IMR-90 (cell line): ENCODE measurements around the gene BAIAP2. TPM values are rescaled to one million over a fixed set of nuclear protein-coding genes. Genes with fewer than 3 reads are reported as not detected.

Source experiments
- ATAC-seq: fragments of 200-7000 bp; cut with Tn5 transposase; 2 replicates; pipeline ENCODE4 v1.9.1; 2020; ENCODE audit warnings: low read depth, mild to moderate bottlenecking, moderate library complexity
- BruUV-seq: library from RNA; stranded (reverse); fragments of 400-500 nt; replicated peaks from 2 replicates; lab custom pipeline; 2021; lab: Mats Ljungman, UMichigan
- CTCF ChIA-PET: fragments of 300-600 bp; formaldehyde crosslinking; extraction: SDS; loops from one replicate; lab custom pipeline; 2021; ENCODE audit warnings: antibody characterized with exemption; lab: Yijun Ruan, JAX
- POLR2A ChIA-PET: fragments of 300-600 bp; sonication (Branson Sonifier 250); formaldehyde crosslinking; loops from one replicate; lab custom pipeline; 2022; ENCODE audit warnings: antibody characterized with exemption; ENCODE audit not compliant: unreplicated experiment; lab: Charles Lee
- DNase-seq: peaks from one replicate; pipeline ENCODE4 v3.0.0; 2013
- H2AFZ ChIP-seq: replicated peaks from 2 replicates; pipeline ENCODE3; 2013; ENCODE audit warnings: low read length, mild to moderate bottlenecking; ENCODE audit not compliant: poor library complexity
- H2AK5ac ChIP-seq: 2 replicates; pipeline ENCODE4 v1.6.1; 2013; ENCODE audit warnings: low read depth, low read length, inconsistent platforms
- H2AK9ac ChIP-seq: replicated peaks from 2 replicates; pipeline ENCODE3; 2013; ENCODE audit warnings: mild to moderate bottlenecking, low read depth, low read length, moderate library complexity; ENCODE audit not compliant: poor library complexity
- H2BK120ac ChIP-seq: 2 replicates; pipeline ENCODE4 v1.6.1; 2013; ENCODE audit warnings: low read depth, low read length, inconsistent platforms
- H2BK15ac ChIP-seq: 3 replicates; pipeline ENCODE4 v1.6.1; 2013; ENCODE audit warnings: low read depth, low read length, inconsistent platforms
- H2BK20ac ChIP-seq: 2 replicates; pipeline ENCODE4 v1.6.1; 2013; ENCODE audit warnings: low read depth, mild to moderate bottlenecking, inconsistent platforms, low read length, moderate library complexity
- H2BK5ac ChIP-seq: 2 replicates; pipeline ENCODE4 v1.6.1; 2013; ENCODE audit warnings: mild to moderate bottlenecking, low read depth, low read length, inconsistent platforms; ENCODE audit not compliant: poor library complexity, severe bottlenecking
- H3K14ac ChIP-seq: replicated peaks from 2 replicates; pipeline ENCODE4 v1.6.1; 2013; ENCODE audit warnings: low read depth, low read length, inconsistent platforms
- H3K18ac ChIP-seq: 2 replicates; pipeline ENCODE4 v1.6.1; 2013; ENCODE audit warnings: low read depth, low read length, control low read depth
- H3K23ac ChIP-seq: 2 replicates; pipeline ENCODE4 v1.6.1; 2013; ENCODE audit warnings: low read depth, low read length, inconsistent platforms
- H3K27ac ChIP-seq: 2 replicates; pipeline ENCODE4 v1.5.1; 2013; ENCODE audit warnings: mild to moderate bottlenecking, control low read depth, low read length; ENCODE audit not compliant: insufficient read depth
- H3K27me3 ChIP-seq: 2 replicates; pipeline ENCODE4 v1.6.1; 2013; ENCODE audit warnings: low read length; ENCODE audit not compliant: control insufficient read depth, insufficient read depth
- H3K36me3 ChIP-seq: 2 replicates; pipeline ENCODE4 v1.6.1; 2013; ENCODE audit warnings: low read length, mixed read lengths; ENCODE audit not compliant: control insufficient read depth, insufficient read depth
- H3K4ac ChIP-seq: 2 replicates; pipeline ENCODE4 v1.6.1; 2013; ENCODE audit warnings: low read depth, low read length, inconsistent platforms
- H3K4me1 ChIP-seq: 2 replicates; pipeline ENCODE4 v1.6.1; 2013; ENCODE audit warnings: low read length, mixed read lengths; ENCODE audit not compliant: control insufficient read depth, insufficient read depth
- H3K4me2 ChIP-seq: 2 replicates; pipeline ENCODE4 v1.6.1; 2013; ENCODE audit warnings: low read depth, mild to moderate bottlenecking, control low read depth, low read length, moderate library complexity
- H3K4me3 ChIP-seq: 2 replicates; pipeline ENCODE4 v1.5.1; 2013; ENCODE audit warnings: low read depth, mild to moderate bottlenecking, control low read depth, low read length, moderate library complexity; ENCODE audit not compliant: insufficient read depth
- H3K56ac ChIP-seq: 2 replicates; pipeline ENCODE4 v1.6.1; 2013; ENCODE audit warnings: low read length, inconsistent platforms; ENCODE audit not compliant: insufficient read depth; ENCODE audit errors: extremely low read depth
- H3K79me1 ChIP-seq, 2 experiments: 2 replicates each; pipeline ENCODE4 v1.6.1; 2013; ENCODE audit warnings: low read length in 2 of 2, inconsistent platforms in 1 of 2, low read depth in 1 of 2
- H3K9ac ChIP-seq: 2 replicates; pipeline ENCODE4 v1.6.1; 2013; ENCODE audit warnings: low read depth, low read length, control low read depth
- H3K9me1 ChIP-seq: 2 replicates; pipeline ENCODE4 v1.6.1; 2013; ENCODE audit warnings: low read length, inconsistent platforms; ENCODE audit not compliant: insufficient read depth
- H3K9me3 ChIP-seq: 2 replicates; pipeline ENCODE4 v1.6.1; 2013; ENCODE audit warnings: low read length; ENCODE audit not compliant: control insufficient read depth, insufficient read depth
- H4K20me1 ChIP-seq: 2 replicates; pipeline ENCODE4 v1.6.1; 2013; ENCODE audit warnings: low read length, inconsistent platforms; ENCODE audit not compliant: insufficient read depth
- H4K5ac ChIP-seq: 2 replicates; pipeline ENCODE4 v1.6.1; 2013; ENCODE audit warnings: mild to moderate bottlenecking, low read depth, low read length, control low read depth
- H4K8ac ChIP-seq, 2 experiments: 2 replicates each; pipeline ENCODE4 v1.6.1; 2013; ENCODE audit warnings: low read depth in 2 of 2, low read length in 2 of 2, control low read depth in 1 of 2, inconsistent platforms in 1 of 2
- H4K91ac ChIP-seq: 2 replicates; pipeline ENCODE4 v1.6.1; 2013; ENCODE audit warnings: low read depth, low read length, inconsistent platforms; ENCODE audit not compliant: insufficient read depth
- CEBPB ChIP-seq: IDR thresholded peaks from 2 replicates; pipeline ENCODE4 v1.6.1; 2012; ENCODE audit warnings: low read depth, low read length, improper control_type of control experiment
- CHD1 ChIP-seq: IDR thresholded peaks from 2 replicates; pipeline ENCODE4 v1.6.1; 2012; ENCODE audit warnings: low read depth, low read length, improper control_type of control experiment
- CTCF ChIP-seq: conservative IDR thresholded peaks from 2 replicates; pipeline ENCODE4 v1.5.1; 2012; ENCODE audit warnings: mild to moderate bottlenecking, low read depth, low read length, improper control_type of control experiment
- MAFK ChIP-seq: IDR thresholded peaks from 2 replicates; pipeline ENCODE4 v1.6.1; 2012; ENCODE audit warnings: low read depth, low read length, improper control_type of control experiment
- MAZ ChIP-seq: IDR thresholded peaks from 2 replicates; pipeline ENCODE4 v1.6.1; 2012; ENCODE audit warnings: low read depth, mild to moderate bottlenecking, low read length, improper control_type of control experiment, moderate library complexity, borderline replicate concordance
- MXI1 ChIP-seq: IDR thresholded peaks from 2 replicates; pipeline ENCODE4 v1.6.1; 2012; ENCODE audit warnings: low read depth, mild to moderate bottlenecking, low read length, moderate library complexity, borderline replicate concordance
- RAD21 ChIP-seq: IDR thresholded peaks from 2 replicates; pipeline ENCODE4 v1.6.1; 2012; ENCODE audit warnings: low read length, improper control_type of control experiment
- RCOR1 ChIP-seq: IDR thresholded peaks from 2 replicates; pipeline ENCODE4 v1.6.1; 2012; ENCODE audit warnings: mild to moderate bottlenecking, low read length, improper control_type of control experiment; ENCODE audit not compliant: insufficient replicate concordance
- SMC3 ChIP-seq: fragments of 150-350 bp; IDR thresholded peaks from 2 replicates; pipeline ENCODE4 v1.6.1; 2016; ENCODE audit warnings: low read depth, mild to moderate bottlenecking, antibody characterized with exemption, low read length, moderate library complexity
- WGBS, 2 experiments: methylation state at CpG; one replicate each; pipeline versions ENCODE4 v1.1.5 to v1.1.7; 2013; ENCODE audit warnings: missing lambda C conversion rate in 2 of 2; ENCODE audit not compliant: insufficient read length in 1 of 2; ENCODE audit errors: extremely low coverage in 2 of 2; 5-methylcytosine and 5-hydroxymethylcytosine counted together
- dilution Hi-C: fragments of 300-500 bp; cut with HindIII; formaldehyde crosslinking; loops from one replicate; pipeline ENCODE4 v1.14.3; 2018; ENCODE audit warnings: low sequenced_read_pairs; ENCODE audit not compliant: unreplicated experiment
- in situ Hi-C: fragments of 300-500 bp; cut with MboI; formaldehyde crosslinking; loops from 3 replicates; pipeline ENCODE4 v1.14.3; 2019; ENCODE audit warnings: low sequenced_read_pairs, inconsistent platforms, mixed read lengths
- intact Hi-C: fragments of 100-400 bp; cut with micrococcal nuclease; formaldehyde crosslinking; loops from 2 replicates; pipeline ENCODE4 v1.10.0; 2022
- polyA plus RNA-seq, 3 experiments: library from polyadenylated mRNA; depleted of rRNA; stranded (reverse); fragments of >200 nt; gene quantifications; 2 replicates each; pipeline ENCODE4 v1.2.3, GENCODE V29; 2012; ENCODE audit warnings: low replicate concordance in 1 of 3
- total RNA-seq: library from RNA; depleted of rRNA; stranded (reverse); fragments of >200 nt; gene quantifications from 2 replicates; pipeline ENCODE4 v1.2.3, GENCODE V29; 2012

Gene BAIAP2
- total and polyA plus RNA-seq, 2 of the 4 experiments (the other 2 are of a cell fraction): 18.3 to 32.6 TPM

DNA sequence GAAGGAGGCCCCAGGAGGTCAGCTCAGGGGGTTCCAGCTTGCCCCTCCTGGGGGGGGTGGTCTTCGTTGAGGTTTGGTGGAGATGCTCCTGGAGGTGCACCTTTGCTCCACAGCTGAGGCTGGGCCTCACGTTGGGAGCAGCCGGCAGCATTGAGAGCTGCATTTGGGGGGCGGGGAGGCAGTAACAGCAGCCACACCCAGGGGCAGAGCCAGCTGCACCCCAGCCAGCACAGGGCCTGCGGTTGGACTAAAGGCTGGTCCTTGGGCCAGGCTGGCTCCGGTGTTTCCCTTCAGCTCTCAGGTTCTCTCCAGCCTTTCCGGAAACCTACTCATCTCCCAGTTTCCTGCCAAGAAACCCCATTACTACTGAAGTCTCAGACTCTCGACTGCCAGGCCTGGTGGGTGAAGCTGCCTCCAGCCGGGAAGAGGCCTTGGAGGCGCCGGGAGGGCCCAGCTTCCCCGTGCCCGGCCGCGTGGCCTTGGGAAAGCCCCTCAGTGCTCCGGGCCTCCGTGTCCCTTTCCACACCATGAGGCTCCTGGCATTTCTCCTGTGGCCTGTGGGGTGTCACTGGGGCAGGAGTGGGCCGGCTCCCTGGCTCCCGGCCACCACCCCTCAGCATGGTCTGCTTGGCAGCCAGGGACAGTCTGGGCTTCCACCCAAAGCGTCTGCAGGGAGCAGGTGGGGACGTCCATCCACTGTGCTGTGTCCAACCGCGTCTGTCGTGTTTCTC lies 14.0 kb upstream of the BAIAP2 start:
- no peak overlapping the region for H4K5ac ChIP-seq
- intact Hi-C loops (no loop called here), in situ Hi-C loops (no loop called here), dilution Hi-C loops (no loop called here)
- no peak for TF ChIP-seq RCOR1
- no peak for TF ChIP-seq CTCF
- TF ChIP-seq MAFK: no peak
- no peak for TF ChIP-seq CHD1
- no peak for TF ChIP-seq MXI1
- no peak for TF ChIP-seq RAD21
- TF ChIP-seq CEBPB: no peak
- no peak for TF ChIP-seq SMC3
- TF ChIP-seq MAZ: no peak
- DNase-seq (peak; percentile 34), ATAC-seq (0 out of 2 replicates have a peak, but pooled peaks have one; percentile 4)
- CTCF ChIA-PET: interaction anchor here (0.6 kb wide), 1 partner anchor 289 kb away, joined by 4 read pairs; no protein-coding TSS in a partner anchor
- H3K9ac ChIP-seq: no peak overlapping the region
- no peaks in the 10 kb centered on the region for H3K36me3 ChIP-seq
- H3K27ac ChIP-seq: no peak overlapping the region
- peaks cover 9% of the 10 kb centered on the region for H3K4me1 ChIP-seq
- peak overlapping the region; percentile 33 for H2AK9ac ChIP-seq
- peaks cover 9% of the 10 kb centered on the region for H3K27me3 ChIP-seq
- H3K18ac ChIP-seq: no peak overlapping the region
- 42% methylated on average over 11 of the region's 24 CpGs; no CpG with 5 or more reads in 1 of the 2 experiments for WGBS, 2 experiments
- no peak overlapping the region for H2AK5ac ChIP-seq
- no peaks in the 10 kb centered on the region for H4K20me1 ChIP-seq
- POLR2A ChIA-PET: no interaction called here
- BruUV-seq: no TSS peak
- H2BK15ac ChIP-seq: no peak overlapping the region
- H4K91ac ChIP-seq: no peak overlapping the region
- no peaks in the 10 kb centered on the region for H3K79me1 ChIP-seq
- H2BK20ac ChIP-seq: no peak overlapping the region
- H4K8ac ChIP-seq: no peak overlapping the region
- no peak overlapping the region for H2BK5ac ChIP-seq
- H2BK120ac ChIP-seq: no peak overlapping the region
- no peak overlapping the region for H3K4me3 ChIP-seq
- H3K4me2 ChIP-seq: no peak overlapping the region
- no peak overlapping the region; the same call in 1 of the 2 replicates for H3K4ac ChIP-seq
- H3K56ac ChIP-seq: no peak overlapping the region
- H2AFZ ChIP-seq: peak overlapping the region; percentile 77
- H3K9me1 ChIP-seq: 0 out of 2 replicates have a peak, but pooled peaks cover 3% of the 10 kb centered on the region
- no peak overlapping the region for H3K14ac ChIP-seq
- no peak overlapping the region for H3K23ac ChIP-seq
- H3K9me3 ChIP-seq: no peaks in the 10 kb centered on the region
